ENCODE results near the gene PSMC3.

PSMC3 gene

DNA sequence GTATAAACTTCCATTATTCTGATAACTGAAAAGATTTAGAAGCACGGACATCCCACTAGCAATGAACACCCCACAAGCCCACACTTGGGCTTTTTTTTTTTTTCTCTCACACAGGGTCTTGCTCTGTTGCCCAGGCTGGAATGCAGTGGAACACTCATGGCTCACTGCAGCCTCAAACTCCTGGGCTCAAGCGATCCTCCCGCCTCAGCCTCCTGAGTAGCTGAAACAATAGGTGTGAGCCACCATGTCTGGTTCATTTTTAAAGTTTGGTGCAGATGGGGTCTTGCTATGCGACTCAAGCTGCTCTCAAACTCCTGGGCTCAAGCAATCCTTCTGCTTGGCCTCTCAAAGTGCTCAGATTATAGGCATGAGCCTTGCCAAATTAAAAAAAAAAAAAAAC is 19.6 kb upstream of the PSMC3 start:
- in situ Hi-C loops (cut with HindIII; ENCODE audit: low sequenced_read_pairs) = no loop called here
- TF ChIP-seq, protein P1, sequence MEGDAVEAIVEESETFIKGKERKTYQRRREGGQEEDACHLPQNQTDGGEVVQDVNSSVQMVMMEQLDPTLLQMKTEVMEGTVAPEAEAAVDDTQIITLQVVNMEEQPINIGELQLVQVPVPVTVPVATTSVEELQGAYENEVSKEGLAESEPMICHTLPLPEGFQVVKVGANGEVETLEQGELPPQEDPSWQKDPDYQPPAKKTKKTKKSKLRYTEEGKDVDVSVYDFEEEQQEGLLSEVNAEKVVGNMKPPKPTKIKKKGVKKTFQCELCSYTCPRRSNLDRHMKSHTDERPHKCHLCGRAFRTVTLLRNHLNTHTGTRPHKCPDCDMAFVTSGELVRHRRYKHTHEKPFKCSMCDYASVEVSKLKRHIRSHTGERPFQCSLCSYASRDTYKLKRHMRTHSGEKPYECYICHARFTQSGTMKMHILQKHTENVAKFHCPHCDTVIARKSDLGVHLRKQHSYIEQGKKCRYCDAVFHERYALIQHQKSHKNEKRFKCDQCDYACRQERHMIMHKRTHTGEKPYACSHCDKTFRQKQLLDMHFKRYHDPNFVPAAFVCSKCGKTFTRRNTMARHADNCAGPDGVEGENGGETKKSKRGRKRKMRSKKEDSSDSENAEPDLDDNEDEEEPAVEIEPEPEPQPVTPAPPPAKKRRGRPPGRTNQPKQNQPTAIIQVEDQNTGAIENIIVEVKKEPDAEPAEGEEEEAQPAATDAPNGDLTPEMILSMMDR (IDR thresholded peaks at IDR 0.05; ENCODE audit: low read depth, low read length, missing control alignments) = no peak
- no peak for DNase-seq (ENCODE audit: low read depth)
- no peak overlapping the region for H3K4me3 ChIP-seq (ENCODE audit: low read depth, low read length)

- TF ChIP-seq, protein P1 (IDR thresholded peaks at IDR 0.05; ENCODE audit: low read depth, low read length, missing control alignments) = no peak
- H3K4me3 ChIP-seq (ENCODE audit: low read depth, low read length) = no peak overlapping the region
- in situ Hi-C loops (cut with HindIII; ENCODE audit: low sequenced_read_pairs) = no loop called here
- no peak for DNase-seq (ENCODE audit: low read depth)
Observed at GRCh38 chr11:47443817-47444216, 17.6 kb upstream of the PSMC3 start.

- H3K4me3 ChIP-seq (ENCODE audit: low read depth, low read length) = no peak overlapping the region
- in situ Hi-C loops (cut with HindIII; ENCODE audit: low sequenced_read_pairs) = no loop called here
- TF ChIP-seq, protein P1 (IDR thresholded peaks at IDR 0.05; ENCODE audit: low read depth, low read length, missing control alignments) = peak; percentile 8
- no peak for DNase-seq (ENCODE audit: low read depth)
Observed at GRCh38 chr11:47443028-47443700, 16.9 kb upstream of the PSMC3 start.

GRCh38 chr11:47442514-47442913 is 16.3 kb upstream of the PSMC3 start:
- no peak overlapping the region for H3K4me3 ChIP-seq (ENCODE audit: low read depth, low read length)
- TF ChIP-seq, protein P1 (IDR thresholded peaks at IDR 0.05; ENCODE audit: low read depth, low read length, missing control alignments) = no peak
- in situ Hi-C loops (cut with HindIII; ENCODE audit: low sequenced_read_pairs) = no loop called here

GRCh38 chr11:47441421-47441820 is 15.2 kb upstream of the PSMC3 start:
- TF ChIP-seq, protein P1 (IDR thresholded peaks at IDR 0.05; ENCODE audit: low read depth, low read length, missing control alignments) = no peak
- in situ Hi-C loops (cut with HindIII; ENCODE audit: low sequenced_read_pairs) = no loop called here
- H3K4me3 ChIP-seq (ENCODE audit: low read depth, low read length) = no peak overlapping the region
- DNase-seq (ENCODE audit: low read depth) = no peak

More at GRCh38 chr11:47442514-47442913, 16.3 kb upstream of the PSMC3 start:
- DNase-seq (ENCODE audit: low read depth) = no peak

- no peak for DNase-seq (ENCODE audit: low read depth)
- TF ChIP-seq, protein P1 (IDR thresholded peaks at IDR 0.05; ENCODE audit: low read depth, low read length, missing control alignments) = no peak
- no peak overlapping the region for H3K4me3 ChIP-seq (ENCODE audit: low read depth, low read length)
- in situ Hi-C loops (cut with HindIII; ENCODE audit: low sequenced_read_pairs) = no loop called here
Observed at GRCh38 chr11:47440054-47440476, 13.8 kb upstream of the PSMC3 start.

All from astrocyte of the cerebellum (primary cell).